Peyer's patch (tissue), 4 donors: ENCODE data around the gene MT1M. TPM values are rescaled to one million over a fixed set of nuclear protein-coding genes. Genes with fewer than 3 reads are reported as not detected.

Experiments
- DNase-seq, 3 donors: peaks; one replicate each; pipeline ENCODE4 v3.0.0-alpha.2; 2017 to 2019
- H3K27ac ChIP-seq, 4 donors: fragments of 200-600 bp; sonication (generic); one replicate each; pipeline ENCODE4 v1.5.1; 2016 to 2019
- H3K27me3 ChIP-seq, 2 donors: fragments of 200-600 bp; sonication (generic); one replicate each; pipeline ENCODE4 v1.5.1; 2019
- H3K36me3 ChIP-seq, 3 donors: fragments of 200-600 bp; sonication (generic); one replicate each; pipeline ENCODE4 v1.5.1; 2016 to 2019
- H3K4me1 ChIP-seq, 4 donors: fragments of 200-600 bp; sonication (generic); one replicate each; pipeline ENCODE4 v1.5.1; 2016 to 2019
- H3K4me3 ChIP-seq, 4 donors: fragments of 200-600 bp; sonication (generic); 1 replicate in 3 of 4; 2 replicates in 1 of 4; pipeline ENCODE4 v1.5.1; 2016 to 2019; ENCODE audit warnings: mild to moderate bottlenecking in 1 of 4
- H3K9me3 ChIP-seq, 4 donors: fragments of 200-600 bp; sonication (generic); one replicate each; pipeline ENCODE4 v1.5.1; 2016 to 2019; ENCODE audit warnings: mild to moderate bottlenecking in 1 of 4
- CTCF ChIP-seq, 6 experiments: fragments of 450-650 bp in 4 of 6; fragments of 200-600 bp in 2 of 6; sonication (generic) in 1 of 6; IDR thresholded peaks; one replicate each; pipeline ENCODE4 v1.5.1; 2017 to 2019; ENCODE audit warnings: antibody characterized with exemption in 6 of 6, mild to moderate bottlenecking in 3 of 6, moderate library complexity in 1 of 6
- POLR2A ChIP-seq, 2 donors: fragments of 450-650 bp; IDR thresholded peaks; one replicate each; pipeline ENCODE4 v1.5.1; 2017; ENCODE audit warnings: antibody characterized with exemption in 2 of 2, mild to moderate bottlenecking in 2 of 2, moderate library complexity in 2 of 2
- total RNA-seq, 4 donors: library from RNA; depleted of rRNA; stranded (reverse); fragments of >200 nt; gene quantifications; one replicate each; pipeline ENCODE4 v1.1.0, GENCODE V29; 2016

MT1M gene
- total RNA-seq, 4 donors from 2014 or later, result 3.5 to 252 (median 11.3) TPM

- Histone ChIP-seq H3K36me3 (no peaks in the 10 kb centered on the region), H3K27me3 (peaks cover 0 to 11% of the 10 kb centered on the region in 2 donors), H3K9me3 (no peaks in the 10 kb centered on the region), H3K27ac (no peak overlapping the region), H3K4me1 (peaks cover 0 to 33% (median 0%) of the 10 kb centered on the region in 4 donors), H3K4me3 (no peak overlapping the region)
- TF ChIP-seq CTCF (IDR thresholded peaks at IDR 0.05), result no peak
- no peak for TF ChIP-seq POLR2A (IDR thresholded peaks at IDR 0.05)
- DNase-seq, result no peak
Observed at GRCh38 chr16:56636616-56637413, 4.4 kb downstream of the MT1M start.

GRCh38 chr16:56637814-56638750, 5.6 kb downstream of the MT1M start, which contains the start of gene MT1A:
Gene MT1A (plus strand): TSS chr16:56638666. CDS start chr16:56638739, 73 bp downstream.
- Histone ChIP-seq H3K4me3 (peak within 1 kb of the TSS; percentile 12 to 63 (median 38)), H3K36me3 (no peaks in the 10 kb centered on the region), H3K27me3 (peaks cover 0 to 11% of the 10 kb centered on the region in 2 donors), H3K27ac (peak within 1 kb of the TSS in 3 of 4 donors; percentile 19 to 73 (median 48)), H3K9me3 (no peaks in the 10 kb centered on the region), H3K4me1 (peaks cover 0 to 29% (median 2%) of the 10 kb centered on the region in 4 donors)
- TF ChIP-seq CTCF (IDR thresholded peaks at IDR 0.05) (no peak), POLR2A (IDR thresholded peaks at IDR 0.05) (peak in 1 of 2 donors; percentile 29)
- peak in 2 of 3 donors; percentile 82 to 91 for DNase-seq

GRCh38 chr16:56639045-56639444, 6.6 kb downstream of the MT1M start:
- H3K27me3 ChIP-seq, result peaks cover 0 to 11% of the 10 kb centered on the region in 2 donors
- peak overlapping the region in 1 of 4 donors; percentile 63 for H3K4me3 ChIP-seq
- no peak for DNase-seq
- H3K4me1 ChIP-seq, result peaks cover 0 to 38% (median 7%) of the 10 kb centered on the region in 4 donors
- H3K36me3 ChIP-seq, result no peaks in the 10 kb centered on the region
- TF ChIP-seq CTCF (IDR thresholded peaks at IDR 0.05), result no peak
- H3K9me3 ChIP-seq, result no peaks in the 10 kb centered on the region
- peak overlapping the region in 1 of 4 donors; percentile 73 for H3K27ac ChIP-seq

- Histone ChIP-seq H3K27ac (no peak overlapping the region), H3K36me3 (no peaks in the 10 kb centered on the region), H3K4me3 (no peak overlapping the region), H3K27me3 (peaks cover 0 to 5% of the 10 kb centered on the region in 2 donors), H3K4me1 (peaks cover 0 to 40% (median 7%) of the 10 kb centered on the region in 4 donors), H3K9me3 (no peaks in the 10 kb centered on the region)
- TF ChIP-seq CTCF (IDR thresholded peaks at IDR 0.05), result no peak
- no peak for TF ChIP-seq POLR2A (IDR thresholded peaks at IDR 0.05)
- DNase-seq, result no peak
Observed at GRCh38 chr16:56640076-56640475, 7.6 kb downstream of the MT1M start.

GRCh38 chr16:56641166-56641565, 8.7 kb downstream of the MT1M start:
- Histone ChIP-seq H3K4me1 (peaks cover 0 to 33% (median 7%) of the 10 kb centered on the region in 4 donors), H3K9me3 (no peaks in the 10 kb centered on the region), H3K4me3 (no peak overlapping the region), H3K27ac (no peak overlapping the region), H3K36me3 (no peaks in the 10 kb centered on the region), H3K27me3 (no peaks in the 10 kb centered on the region)
- DNase-seq, result no peak
- TF ChIP-seq CTCF (IDR thresholded peaks at IDR 0.05) (no peak), POLR2A (IDR thresholded peaks at IDR 0.05) (no peak)
